ENCODE results near the gene SND1. TPM values are rescaled to one million over a fixed set of nuclear protein-coding genes. Genes with fewer than 3 reads are reported as not detected.

SND1 gene
- total RNA-seq, 3 donors from 2014 or later: 260 to 267 (median 267) TPM

- no peak for DNase-seq
- no peaks in the 10 kb centered on the region for H3K36me3 Mint-ChIP-seq (ENCODE audit: insufficient read depth)
- peaks cover under 1% of the 10 kb centered on the region for H3K27me3 Mint-ChIP-seq (ENCODE audit: low read depth)
- peaks cover 62% of the 10 kb centered on the region for H3K4me1 Mint-ChIP-seq (ENCODE audit: low read depth)
- ATAC-seq: no peak
- H3K9me3 Mint-ChIP-seq: no peaks in the 10 kb centered on the region
- H3K4me3 Mint-ChIP-seq: no peak overlapping the region
Measured at GRCh38 chr7:128110641-128111364, 458.8 kb downstream of the SND1 start.

DNA sequence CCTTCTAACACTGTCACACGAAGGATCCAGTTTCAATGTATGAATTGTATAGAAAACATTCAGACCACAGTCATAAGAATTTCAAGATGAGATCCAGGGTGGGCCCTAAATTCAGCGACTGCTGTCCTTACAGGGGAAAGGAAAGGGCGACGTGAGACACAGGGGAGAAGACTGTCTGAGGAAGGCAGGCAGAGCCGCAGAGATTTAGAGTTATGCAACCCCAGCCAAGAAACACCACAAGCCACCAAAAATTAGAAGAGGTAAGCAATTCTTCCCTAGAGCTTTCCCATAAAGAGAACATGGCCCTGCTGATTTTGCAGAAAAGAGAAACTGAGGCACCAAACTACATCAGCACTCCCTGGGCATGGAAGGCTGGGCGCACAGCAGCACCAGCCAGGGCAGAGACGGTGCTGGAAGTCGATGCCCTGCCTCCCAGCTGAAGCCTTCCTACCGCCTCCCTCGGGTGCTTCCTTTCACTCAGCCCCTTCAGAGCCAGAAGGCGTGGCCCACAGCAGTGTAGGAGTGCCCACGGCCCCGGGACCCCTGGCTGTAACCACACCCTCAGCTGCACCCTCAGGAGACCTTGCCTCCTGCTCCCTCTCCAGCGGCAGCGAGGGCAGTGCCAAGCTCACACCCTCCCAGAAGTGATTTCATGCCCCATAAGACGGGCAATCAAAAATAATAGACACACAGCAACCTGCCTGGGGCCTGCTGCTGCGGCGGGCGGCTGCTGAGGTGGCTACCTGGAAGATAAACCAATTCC lies 460.2 kb downstream of the SND1 start:
- no peaks in the 10 kb centered on the region for H3K36me3 Mint-ChIP-seq (ENCODE audit: insufficient read depth)
- no peak overlapping the region for H3K4me3 Mint-ChIP-seq

DNA sequence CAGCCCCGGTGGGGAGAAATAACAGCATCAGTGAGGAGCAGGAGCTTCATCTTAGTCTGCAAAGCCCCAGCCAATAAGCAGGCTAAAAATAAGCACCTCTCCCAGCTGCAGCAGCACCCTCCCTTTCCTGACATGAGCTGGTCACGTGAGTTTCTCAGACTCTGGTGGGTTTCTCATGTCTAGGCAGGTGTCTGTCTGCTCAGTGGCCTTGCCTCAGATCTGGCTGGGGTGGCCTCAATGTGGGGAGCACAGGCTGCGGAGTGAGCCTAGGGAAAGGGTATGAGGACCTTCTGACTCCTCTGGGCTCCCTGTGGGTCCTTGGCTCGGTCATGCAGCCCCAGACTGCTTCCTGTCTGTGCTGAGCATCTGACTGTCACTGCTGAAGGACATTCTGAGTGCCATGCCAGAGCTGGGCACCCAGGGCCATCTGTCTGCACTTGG lies 460.8 kb downstream of the SND1 start:
- DNase-seq (no peak), ATAC-seq (peak in 1 of 2 donors; percentile 6)
- Mint-ChIP-seq H3K4me3 (no peak overlapping the region), H3K9me3 (no peaks in the 10 kb centered on the region), H3K4me1 (ENCODE audit: low read depth) (peaks cover 52% of the 10 kb centered on the region), H3K36me3 (ENCODE audit: insufficient read depth) (no peaks in the 10 kb centered on the region), H3K27me3 (ENCODE audit: low read depth) (peaks cover 4% of the 10 kb centered on the region)

More for the DNA sequence above, 460.2 kb downstream of the SND1 start:
- DNase-seq: no peak
- ATAC-seq: peak in 1 of 2 donors; percentile 21
- peaks cover 4% of the 10 kb centered on the region for H3K27me3 Mint-ChIP-seq (ENCODE audit: low read depth)
- H3K4me1 Mint-ChIP-seq (ENCODE audit: low read depth): peaks cover 55% of the 10 kb centered on the region
- H3K9me3 Mint-ChIP-seq: no peaks in the 10 kb centered on the region

DNA sequence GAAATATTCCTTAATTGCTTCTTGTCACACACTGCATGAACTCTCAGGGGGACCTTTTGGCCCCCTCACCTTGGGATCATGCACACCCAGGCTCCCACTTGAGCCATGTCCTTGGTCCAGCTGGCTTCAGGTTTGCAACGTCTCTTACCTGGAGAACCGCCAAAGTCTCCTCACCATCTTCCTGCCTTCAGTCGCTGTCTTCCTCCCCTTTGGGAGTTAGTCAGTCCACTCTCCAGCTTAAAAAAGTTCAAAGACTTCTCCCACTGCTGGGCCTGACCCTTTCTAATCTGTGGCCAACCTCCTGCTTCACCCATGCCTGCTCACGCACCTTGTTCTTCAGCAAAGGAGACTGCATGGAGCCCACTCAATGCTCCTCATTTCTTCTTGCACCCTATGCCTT lies 461.8 kb downstream of the SND1 start:
- H3K36me3 Mint-ChIP-seq (ENCODE audit: insufficient read depth): no peaks in the 10 kb centered on the region

GRCh38 chr7:128114806-128115205 lies 462.8 kb downstream of the SND1 start:
- Mint-ChIP-seq H3K9me3 (no peaks in the 10 kb centered on the region), H3K36me3 (ENCODE audit: insufficient read depth) (no peaks in the 10 kb centered on the region), H3K4me1 (ENCODE audit: low read depth) (peaks cover 39% of the 10 kb centered on the region), H3K4me3 (no peak overlapping the region), H3K27me3 (ENCODE audit: low read depth) (peaks cover 4% of the 10 kb centered on the region)
- no peak for ATAC-seq
- DNase-seq: no peak

More for the DNA sequence above, 461.8 kb downstream of the SND1 start:
- Mint-ChIP-seq H3K4me1 (ENCODE audit: low read depth) (peaks cover 48% of the 10 kb centered on the region), H3K9me3 (no peaks in the 10 kb centered on the region), H3K27me3 (ENCODE audit: low read depth) (peaks cover 4% of the 10 kb centered on the region), H3K4me3 (no peak overlapping the region)
- DNase-seq (no peak), ATAC-seq (no peak)

- Mint-ChIP-seq H3K27me3 (ENCODE audit: low read depth) (peaks cover 4% of the 10 kb centered on the region), H3K36me3 (ENCODE audit: insufficient read depth) (no peaks in the 10 kb centered on the region), H3K9me3 (no peaks in the 10 kb centered on the region), H3K4me1 (ENCODE audit: low read depth) (peaks cover 33% of the 10 kb centered on the region), H3K4me3 (no peak overlapping the region)
- DNase-seq: no peak
- no peak for ATAC-seq
Measured at GRCh38 chr7:128115336-128115820, 463.4 kb downstream of the SND1 start.

DNA sequence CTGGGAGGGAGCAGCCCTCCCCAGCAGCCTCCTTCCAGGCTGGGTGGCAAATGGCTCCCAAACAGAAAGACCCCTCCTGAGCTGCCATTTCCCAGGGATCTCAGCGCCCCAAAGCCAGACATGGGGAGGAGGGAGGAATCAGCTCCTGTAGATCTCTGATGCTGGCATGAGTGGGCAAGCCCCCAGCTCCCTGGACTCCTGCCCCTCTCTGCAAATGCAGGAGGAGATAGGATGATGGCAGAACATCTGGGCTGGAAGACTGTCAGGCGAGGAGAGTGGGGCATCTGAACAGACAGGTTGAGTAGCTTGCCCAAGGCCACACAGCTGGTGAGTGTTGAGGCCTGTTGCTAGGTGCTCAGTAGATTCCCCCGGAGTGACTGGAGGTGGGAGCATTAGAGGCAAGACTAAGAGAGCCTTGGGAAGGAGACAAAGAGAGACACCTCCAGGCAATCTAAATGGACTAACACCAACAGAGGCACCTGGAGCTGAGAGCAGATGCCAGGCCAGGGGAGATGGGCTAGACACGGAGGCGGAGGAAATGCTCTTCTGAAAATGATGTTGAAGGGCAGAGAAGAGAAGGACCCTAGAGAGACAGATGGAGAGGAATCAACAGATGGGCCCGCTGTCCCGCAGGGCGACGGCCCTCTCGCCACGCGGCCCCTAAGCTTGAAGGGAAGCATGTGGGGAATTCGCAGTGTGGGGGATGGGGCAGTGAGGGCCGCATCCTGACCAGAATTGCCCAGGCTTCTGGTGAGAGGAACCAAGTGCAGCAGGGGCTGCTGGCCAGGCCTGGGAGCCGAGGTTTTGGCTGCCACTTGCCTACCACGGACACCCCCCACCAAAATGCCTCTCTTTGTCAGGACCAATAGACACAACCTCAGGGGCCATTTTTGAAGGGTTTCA lies 464.1 kb downstream of the SND1 start:
- H3K36me3 Mint-ChIP-seq (ENCODE audit: insufficient read depth): no peaks in the 10 kb centered on the region

DNA sequence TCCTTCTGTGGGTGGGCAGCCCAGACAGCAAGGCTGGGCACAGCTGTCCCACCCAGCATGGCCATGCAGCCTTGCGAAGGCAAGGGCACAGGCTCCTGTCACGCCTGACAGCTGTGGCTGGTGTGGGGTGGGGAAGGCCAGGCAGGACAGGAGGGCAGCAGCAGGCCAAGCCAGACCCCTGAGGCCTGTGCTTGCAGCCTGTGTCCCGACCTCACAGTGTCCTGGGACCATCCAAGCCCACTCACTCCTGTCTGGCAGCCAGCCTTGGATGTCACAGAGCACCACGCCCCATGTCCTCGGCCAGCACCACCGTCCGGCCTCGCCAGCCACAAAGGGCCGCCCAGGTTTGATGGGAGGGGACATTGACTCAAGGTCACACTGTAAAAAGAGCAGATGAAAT lies 464.7 kb downstream of the SND1 start:
- Mint-ChIP-seq H3K27me3 (ENCODE audit: low read depth) (peaks cover 4% of the 10 kb centered on the region), H3K9me3 (no peaks in the 10 kb centered on the region), H3K36me3 (ENCODE audit: insufficient read depth) (no peaks in the 10 kb centered on the region), H3K4me1 (ENCODE audit: low read depth) (peaks cover 20% of the 10 kb centered on the region), H3K4me3 (no peak overlapping the region)
- DNase-seq: no peak
- no peak for ATAC-seq

More for the DNA sequence above, 464.1 kb downstream of the SND1 start:
- Mint-ChIP-seq H3K4me3 (no peak overlapping the region), H3K27me3 (ENCODE audit: low read depth) (peaks cover 4% of the 10 kb centered on the region), H3K4me1 (ENCODE audit: low read depth) (peaks cover 26% of the 10 kb centered on the region), H3K9me3 (no peaks in the 10 kb centered on the region)
- ATAC-seq (no peak), DNase-seq (no peak)

DNA sequence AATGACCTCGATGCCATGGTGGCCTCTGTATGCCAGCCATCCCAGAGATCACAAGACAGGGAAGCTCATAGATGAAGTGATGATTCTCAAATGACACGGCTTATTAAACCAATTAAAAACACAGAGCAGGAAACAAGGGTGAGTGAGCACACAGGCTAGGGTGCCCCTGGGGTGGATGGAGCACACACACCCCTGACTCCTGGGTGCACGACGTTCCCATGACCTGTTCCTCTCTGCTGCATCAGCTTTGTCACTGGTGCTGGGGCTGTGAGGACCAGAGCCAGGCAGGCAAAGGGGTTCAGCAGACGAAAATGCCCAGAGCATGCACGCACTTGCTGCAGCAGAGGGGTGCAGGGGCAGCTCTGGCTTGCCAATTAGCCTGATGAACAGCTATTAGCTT lies 465.7 kb downstream of the SND1 start:
- Mint-ChIP-seq H3K27me3 (ENCODE audit: low read depth) (peaks cover 4% of the 10 kb centered on the region), H3K36me3 (ENCODE audit: insufficient read depth) (no peaks in the 10 kb centered on the region), H3K4me3 (no peak overlapping the region), H3K9me3 (no peaks in the 10 kb centered on the region), H3K4me1 (ENCODE audit: low read depth) (peaks cover 10% of the 10 kb centered on the region)
- ATAC-seq (no peak), DNase-seq (no peak)

- Mint-ChIP-seq H3K9me3 (no peaks in the 10 kb centered on the region), H3K36me3 (ENCODE audit: insufficient read depth) (no peaks in the 10 kb centered on the region), H3K27me3 (ENCODE audit: low read depth) (peaks cover 4% of the 10 kb centered on the region), H3K4me3 (no peak overlapping the region), H3K4me1 (ENCODE audit: low read depth) (peaks cover 5% of the 10 kb centered on the region)
- DNase-seq (no peak), ATAC-seq (no peak)
Measured at GRCh38 chr7:128119036-128119435, 467.0 kb downstream of the SND1 start.

GRCh38 chr7:128120116-128120515 lies 468.1 kb downstream of the SND1 start:
- Mint-ChIP-seq H3K9me3 (no peaks in the 10 kb centered on the region), H3K27me3 (ENCODE audit: low read depth) (peaks cover 4% of the 10 kb centered on the region), H3K36me3 (ENCODE audit: insufficient read depth) (no peaks in the 10 kb centered on the region), H3K4me3 (no peak overlapping the region), H3K4me1 (ENCODE audit: low read depth) (peaks cover 10% of the 10 kb centered on the region)
- no peak for ATAC-seq
- DNase-seq: no peak

DNA sequence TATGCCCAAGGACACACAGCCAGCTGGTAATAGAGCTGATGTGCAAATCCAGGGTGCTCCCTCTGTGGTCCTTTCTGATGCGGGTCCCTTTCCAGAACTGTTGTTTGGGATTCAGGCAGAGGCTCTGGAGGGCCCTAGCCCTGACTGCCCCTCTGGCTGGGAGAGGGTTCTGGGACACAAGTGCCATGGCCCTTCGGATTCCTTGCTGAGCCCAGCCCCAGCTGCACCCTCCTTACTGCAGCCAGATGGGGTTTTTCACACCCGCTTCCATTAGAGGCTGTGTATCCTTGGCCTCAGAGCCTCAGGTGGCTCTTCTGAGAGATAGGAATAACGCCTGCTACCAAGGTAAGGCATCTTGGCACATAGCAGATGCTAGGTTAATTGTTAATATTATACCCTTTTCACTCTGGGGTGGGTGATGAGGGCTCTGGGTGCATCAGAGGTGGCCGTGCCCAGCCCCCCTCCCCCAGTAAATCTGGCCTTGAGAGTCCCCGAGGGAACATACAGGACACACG lies 469.0 kb downstream of the SND1 start:
- H3K4me3 Mint-ChIP-seq: no peak overlapping the region
- ATAC-seq (no peak), DNase-seq (no peak)
- H3K4me1 Mint-ChIP-seq (ENCODE audit: low read depth): peaks cover 11% of the 10 kb centered on the region
- H3K36me3 Mint-ChIP-seq (ENCODE audit: insufficient read depth): no peaks in the 10 kb centered on the region
- no peaks in the 10 kb centered on the region for H3K9me3 Mint-ChIP-seq
- peaks cover 2% of the 10 kb centered on the region for H3K27me3 Mint-ChIP-seq (ENCODE audit: low read depth)

DNA sequence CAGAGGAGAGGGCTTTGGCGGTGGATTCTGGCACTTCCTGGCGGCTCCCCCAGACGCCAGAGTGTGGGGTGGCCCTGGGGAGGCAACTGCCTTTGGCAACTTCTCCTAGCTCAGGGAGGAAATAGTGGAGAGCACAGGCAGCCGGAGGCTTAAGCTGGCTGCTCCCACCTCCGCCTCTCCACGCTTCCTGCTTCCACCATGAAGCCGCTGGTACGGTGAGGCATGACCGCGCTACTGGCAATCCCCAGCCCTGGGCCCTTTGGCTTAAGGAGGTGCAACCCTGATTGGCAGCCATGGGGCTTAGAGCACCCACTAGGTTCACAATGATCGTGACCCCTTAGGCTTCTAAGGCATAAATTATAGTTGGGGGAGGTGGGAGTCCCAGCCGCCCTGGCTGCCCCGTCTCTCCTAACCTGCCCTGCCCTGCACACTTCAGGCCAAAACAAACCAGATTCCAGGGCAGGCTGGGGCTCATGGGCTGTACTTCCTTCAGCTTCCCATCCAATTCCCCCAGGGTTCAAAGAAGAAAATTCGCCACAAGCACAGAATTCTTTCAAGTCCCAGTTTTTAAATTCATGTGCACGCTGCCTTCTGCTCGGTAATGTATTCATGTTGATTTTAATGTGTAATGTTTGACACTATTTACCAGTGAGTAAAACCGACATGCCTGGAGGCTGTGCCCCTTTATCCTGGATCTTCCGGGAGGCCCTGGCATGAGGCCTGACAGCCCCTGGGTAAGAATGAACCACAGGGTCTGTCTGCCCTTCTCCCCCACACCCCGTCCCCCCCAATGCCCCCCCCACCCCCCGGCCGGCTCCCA lies 469.9 kb downstream of the SND1 start:
- DNase-seq (no peak), ATAC-seq (no peak)
- Mint-ChIP-seq H3K36me3 (ENCODE audit: insufficient read depth) (no peaks in the 10 kb centered on the region), H3K4me1 (ENCODE audit: low read depth) (peaks cover 11% of the 10 kb centered on the region), H3K9me3 (no peaks in the 10 kb centered on the region), H3K4me3 (no peak overlapping the region), H3K27me3 (ENCODE audit: low read depth) (no peaks in the 10 kb centered on the region)
